GM18517 (cell line): ENCODE measurements around the gene NHERF1.

Experiments used
- ATAC-seq: cut with Tn5 transposase; IDR thresholded peaks from one replicate; pipeline ENCODE4 v1.9.1; 2021; ENCODE audit warnings: mild to moderate bottlenecking, moderate library complexity; ENCODE audit not compliant: unreplicated experiment

The NHERF1 gene

DNA sequence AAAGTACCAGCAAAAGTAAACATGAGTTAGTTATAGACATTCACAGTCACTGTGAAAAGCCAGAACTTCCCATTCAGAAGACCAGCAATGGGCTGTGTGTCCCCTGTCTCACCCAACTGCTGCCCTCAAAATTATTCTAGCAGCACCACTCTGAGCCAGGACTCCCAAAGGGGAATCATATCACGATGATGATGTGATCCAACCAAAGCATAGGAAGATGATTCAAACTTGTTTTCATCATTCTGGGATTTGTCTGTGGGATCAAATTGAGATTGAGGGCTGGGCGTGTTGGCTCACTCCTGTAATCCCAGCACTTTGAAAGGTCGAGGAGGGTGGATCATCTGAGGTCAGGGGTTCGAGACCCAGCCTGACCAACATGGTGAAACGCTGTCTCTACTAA, 34.1 kb downstream of the NHERF1 start:
- no peak for ATAC-seq

GRCh38 chr17:74784125-74784810, 35.8 kb downstream of the NHERF1 start:
- no peak for ATAC-seq

- no peak for ATAC-seq
Measured at GRCh38 chr17:74785096-74785980, 36.9 kb downstream of the NHERF1 start.

DNA sequence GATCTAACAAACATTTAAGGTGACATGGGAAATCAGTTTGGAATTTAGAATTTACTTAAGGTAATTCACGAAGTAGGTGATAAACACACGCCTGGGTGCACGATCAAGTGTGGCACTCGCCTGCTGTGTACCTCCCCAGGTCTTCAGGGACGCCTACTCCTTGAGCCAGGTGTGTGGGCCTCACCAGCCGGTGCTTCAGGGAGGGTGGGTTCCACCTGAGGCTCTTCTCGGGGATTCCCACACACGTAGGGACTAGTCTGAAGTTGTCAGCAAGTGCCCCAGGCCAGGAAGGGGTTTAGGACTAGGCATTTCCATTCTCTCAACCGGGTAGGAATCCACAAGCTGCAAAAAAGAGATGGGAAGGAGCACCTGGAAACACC, 37.5 kb downstream of the NHERF1 start:
- no peak for ATAC-seq

GRCh38 chr17:74786431-74787055, 38.1 kb downstream of the NHERF1 start:
- ATAC-seq: no peak

DNA sequence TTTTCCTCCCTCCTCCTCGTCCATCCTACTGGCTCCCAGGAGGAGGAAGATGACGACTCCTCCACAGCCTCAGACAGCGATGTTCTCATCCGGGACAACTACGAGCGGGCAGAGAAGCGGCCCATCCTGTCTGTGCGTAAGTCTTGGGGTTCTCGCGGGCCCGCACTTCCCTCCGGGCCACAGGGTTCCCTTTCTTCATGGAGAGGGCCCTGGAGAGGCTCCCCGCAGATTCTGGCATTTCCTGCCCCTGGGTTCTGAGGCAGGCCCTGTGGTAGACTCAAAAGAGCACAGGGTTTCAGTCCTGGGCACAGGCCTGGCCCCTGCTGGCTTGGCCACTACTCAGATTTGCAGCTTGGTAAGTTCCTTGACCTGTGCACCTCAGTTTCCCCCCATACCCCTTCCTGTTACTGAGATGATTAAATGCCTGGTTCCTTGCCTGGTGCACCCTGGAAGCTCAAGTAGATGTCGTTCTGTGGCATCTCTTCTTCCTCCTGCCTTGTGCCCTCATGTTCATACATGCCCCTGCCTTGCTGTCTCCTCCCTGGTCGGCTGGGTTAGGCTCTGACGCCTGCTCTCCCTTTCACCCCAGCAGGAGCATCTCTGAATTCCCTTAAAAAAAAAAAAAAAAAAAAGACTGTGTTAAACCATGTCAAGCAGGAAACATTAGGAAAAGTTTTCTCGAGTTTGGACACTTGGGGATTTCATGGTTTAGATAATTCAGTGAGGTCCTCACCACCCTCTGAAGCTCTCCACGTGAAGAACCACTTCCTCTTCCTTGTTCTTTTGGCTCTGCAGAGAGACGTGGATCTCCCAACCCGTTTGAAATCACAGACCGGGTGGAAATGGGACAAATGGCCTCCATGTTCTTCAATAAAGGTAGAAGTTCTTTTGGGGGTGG, 42.0 kb downstream of the NHERF1 start:
- no peak for ATAC-seq

DNA sequence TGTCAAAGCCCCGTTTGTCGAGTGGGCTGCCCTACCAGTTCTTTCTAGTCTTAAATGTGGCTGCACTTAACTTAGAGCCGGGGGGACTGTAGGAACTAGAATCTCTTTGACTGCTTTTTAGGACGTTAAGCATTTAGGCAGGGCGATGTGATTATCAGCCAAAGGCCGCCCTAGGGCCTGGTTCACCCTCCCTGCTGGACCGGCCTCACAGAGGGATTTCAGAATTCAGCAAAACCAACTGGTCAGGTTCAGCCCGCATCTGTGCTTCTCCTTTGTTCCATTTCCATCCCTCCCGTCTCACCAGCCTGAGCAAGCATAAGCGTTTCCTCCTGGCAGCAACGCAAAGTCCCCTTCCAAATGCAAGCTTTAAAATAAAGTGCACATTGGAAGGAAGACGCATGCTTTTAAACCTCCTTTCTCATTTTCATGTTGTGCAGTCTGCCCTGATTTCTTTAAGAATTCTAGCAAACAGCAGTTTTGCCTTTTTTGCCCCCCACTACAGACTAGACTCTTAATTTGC, 44.2 kb downstream of the NHERF1 start:
- no peak for ATAC-seq

GRCh38 chr17:74795327-74796020, 47.0 kb downstream of the NHERF1 start:
- ATAC-seq: no peak

DNA sequence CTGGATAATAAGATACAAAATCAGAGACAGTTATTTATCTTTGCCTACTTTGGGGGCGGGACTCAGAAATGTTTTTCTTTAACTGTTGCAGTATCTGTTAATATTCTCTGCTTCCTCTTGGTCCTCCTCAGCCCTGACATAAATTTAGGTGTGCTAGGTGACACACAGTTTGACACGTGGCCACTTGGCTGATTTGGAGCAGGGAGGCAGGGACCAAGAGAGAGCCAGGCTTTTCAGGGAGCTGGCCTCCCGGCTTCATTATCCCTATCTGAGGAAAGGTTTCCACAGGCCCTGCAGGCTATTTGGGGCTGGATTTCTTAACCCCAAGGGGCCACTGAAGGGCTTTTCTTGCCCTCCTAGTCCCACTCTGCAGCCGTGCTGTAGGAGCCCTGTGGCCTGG, 47.8 kb downstream of the NHERF1 start:
- ATAC-seq: no peak

DNA sequence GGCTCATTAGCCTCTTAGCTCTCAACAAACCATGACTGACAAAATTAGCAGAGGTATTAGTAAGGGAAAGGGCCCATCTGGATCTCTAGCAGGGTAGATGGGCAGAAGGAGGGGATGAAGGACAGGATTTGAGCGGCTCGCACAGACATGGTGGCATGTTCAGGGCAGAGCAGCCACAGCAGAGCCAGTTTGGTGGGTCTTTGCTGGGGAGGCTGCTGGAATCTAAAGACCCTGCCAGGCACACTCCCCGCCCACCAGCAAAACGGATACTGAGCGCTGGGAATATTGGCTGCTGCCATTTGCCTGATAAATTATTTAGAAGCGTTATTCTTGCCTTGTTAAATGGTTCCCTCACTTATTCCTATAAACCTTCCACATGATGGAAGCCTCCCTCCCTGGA, 48.4 kb downstream of the NHERF1 start:
- ATAC-seq: no peak

GRCh38 chr17:74797824-74798223, 49.4 kb downstream of the NHERF1 start:
- no peak for ATAC-seq

DNA sequence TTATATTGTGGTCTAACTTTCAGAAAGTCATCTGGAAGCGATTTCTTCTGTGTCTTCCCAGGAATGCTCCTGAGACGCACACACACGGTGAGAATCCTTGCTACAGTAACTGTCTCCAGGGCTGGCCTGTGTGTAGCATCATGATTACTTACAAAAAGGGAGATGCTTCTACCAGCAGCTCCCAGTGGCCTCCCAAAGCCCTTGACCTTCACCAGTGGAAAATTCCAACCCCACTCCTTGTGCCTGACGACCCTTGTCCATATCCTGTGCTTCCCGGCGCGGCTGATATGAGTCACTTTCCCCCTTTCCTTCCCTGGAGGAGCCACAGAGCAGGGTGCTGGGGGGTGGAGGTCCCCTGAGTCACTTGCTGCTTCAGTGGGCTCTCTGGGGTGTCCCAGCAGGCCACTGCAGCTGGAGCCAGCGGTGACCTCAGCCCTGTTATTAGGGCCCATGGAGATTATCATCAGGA, 49.8 kb downstream of the NHERF1 start:
- ATAC-seq: no peak

- no peak for ATAC-seq
Measured at GRCh38 chr17:74799097-74799496, 50.7 kb downstream of the NHERF1 start.

GRCh38 chr17:74800531-74800930, 52.1 kb downstream of the NHERF1 start:
- no peak for ATAC-seq

DNA sequence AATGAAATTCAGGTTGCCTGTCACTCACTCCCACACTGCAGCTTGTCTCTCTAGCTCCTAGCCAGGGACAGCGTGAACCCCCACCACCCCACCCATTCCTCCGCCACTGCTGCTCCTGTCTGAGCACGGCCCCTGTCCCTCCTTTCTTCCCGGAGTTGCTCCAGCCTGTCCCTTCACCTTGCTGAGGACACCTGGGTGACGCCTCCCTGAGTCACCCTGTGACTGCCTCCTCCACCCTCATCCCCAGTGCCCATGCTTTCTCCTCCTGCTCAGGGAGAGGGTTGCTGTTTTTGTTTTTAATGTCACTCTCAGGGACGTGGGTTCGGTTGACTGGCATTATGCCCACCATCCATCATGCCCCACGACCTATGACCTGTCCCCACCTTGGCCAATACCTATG, 53.5 kb downstream of the NHERF1 start:
- ATAC-seq: no peak

DNA sequence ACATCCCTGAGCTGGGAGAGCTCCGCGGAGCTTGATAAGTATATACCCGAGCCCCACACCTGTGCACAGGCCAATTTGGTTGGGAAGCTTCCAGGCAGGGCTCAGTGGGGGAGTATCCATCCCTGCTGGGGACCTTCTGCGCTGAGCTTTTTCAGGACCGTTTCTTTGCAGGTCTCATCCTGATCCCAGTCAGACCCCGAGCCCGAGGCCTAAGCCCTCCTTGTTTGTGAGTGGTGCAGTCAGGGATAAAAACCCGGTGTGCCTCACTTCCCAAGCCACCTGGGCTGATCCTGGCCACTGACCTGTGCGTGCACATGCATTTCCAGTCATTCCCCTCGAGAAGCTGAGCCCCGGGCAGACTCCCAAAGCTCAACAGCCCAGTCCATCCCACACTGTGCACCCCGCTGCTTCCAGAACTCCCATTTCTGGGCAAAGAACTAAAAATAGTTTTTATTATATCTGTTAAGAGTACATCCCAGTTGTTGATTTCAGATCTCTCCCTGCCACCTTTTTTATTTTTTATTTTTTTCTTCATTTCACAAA, 55.0 kb downstream of the NHERF1 start:
- no peak for ATAC-seq

- ATAC-seq: no peak
Measured at GRCh38 chr17:74803971-74804370, 55.5 kb downstream of the NHERF1 start.

DNA sequence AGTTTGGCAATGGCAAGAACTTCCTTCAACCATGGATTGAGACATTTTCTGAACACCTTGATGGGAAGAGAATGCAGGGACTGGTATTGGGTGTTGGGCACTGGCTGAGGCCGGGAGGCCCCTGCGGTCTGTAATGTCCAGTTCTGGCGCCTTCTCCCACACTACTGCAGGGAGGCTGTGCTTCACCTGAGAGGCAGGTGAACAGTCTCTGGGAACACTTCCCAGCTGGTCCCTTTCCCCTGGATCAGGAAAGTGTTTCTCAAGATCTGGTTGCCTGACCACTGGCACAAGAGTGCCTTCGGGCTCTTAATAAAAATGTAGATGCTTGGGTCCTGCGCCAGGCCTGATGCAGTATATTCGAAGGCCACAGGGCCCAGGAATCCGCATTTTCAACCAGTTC, 56.3 kb downstream of the NHERF1 start:
- no peak for ATAC-seq

DNA sequence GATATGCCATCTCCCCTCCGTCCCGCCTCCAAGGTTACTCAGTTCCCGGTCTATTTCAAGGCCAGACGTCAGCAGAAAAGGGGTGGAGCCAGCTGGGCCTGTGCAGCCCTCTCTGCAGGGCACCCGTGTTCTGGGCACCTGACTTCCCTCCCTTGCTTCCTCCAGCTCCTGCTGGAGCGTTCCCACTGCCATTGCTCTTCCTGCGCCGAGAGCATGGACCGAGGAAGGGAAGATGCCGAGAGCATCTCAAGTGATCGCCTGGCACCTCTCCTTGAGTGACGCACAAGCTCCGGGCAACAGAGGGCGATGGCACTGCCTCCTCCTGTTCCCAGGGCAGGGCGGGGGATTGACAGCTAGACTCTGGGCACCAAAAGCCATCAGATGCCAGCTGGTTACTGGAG, 57.2 kb downstream of the NHERF1 start:
- no peak for ATAC-seq

DNA sequence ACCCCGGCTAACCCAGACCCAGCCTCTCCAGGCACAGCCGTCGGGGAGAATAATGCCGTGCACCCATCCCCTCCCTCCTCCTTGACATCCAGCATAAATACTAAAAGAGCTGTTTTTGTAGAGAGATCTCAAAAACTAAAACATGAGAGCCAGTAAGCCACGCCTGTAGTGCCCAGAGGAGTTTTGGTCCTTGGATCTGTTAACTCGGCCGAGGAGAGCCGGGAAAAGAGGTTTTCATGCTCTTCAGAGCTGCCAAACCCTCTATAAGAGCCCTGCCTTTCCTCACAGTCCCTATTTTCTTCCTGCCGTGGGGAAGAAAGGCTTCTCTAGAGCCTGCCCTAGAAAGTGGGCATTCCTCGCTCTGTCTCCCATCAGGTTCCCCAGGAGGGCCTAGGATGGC, 57.9 kb downstream of the NHERF1 start:
- no peak for ATAC-seq
